GM19467 (cell line): Measurements from ENCODE around the gene FAM50B.
"Not testable (repeated sequence)": the region's sequence is repeated elsewhere in the genome, so short reads cannot be mapped to it uniquely, and the experiment has no call there.

ENCODE experiments used
- ATAC-seq: cut with Tn5 transposase; IDR thresholded peaks from one replicate; pipeline ENCODE4 v1.9.1; 2021; ENCODE audit warnings: mild to moderate bottlenecking, moderate library complexity; ENCODE audit not compliant: unreplicated experiment

The FAM50B gene

GRCh38 chr6:3844097-3844463, 5.1 kb upstream of the FAM50B start:
- ATAC-seq: no peak

- no peak for ATAC-seq
Observed at GRCh38 chr6:3847521-3847920, 1.7 kb upstream of the FAM50B start.

- no peak for ATAC-seq
Observed at GRCh38 chr6:3848380-3848779, 793 bp upstream of the FAM50B start.

- ATAC-seq: no peak
Observed at GRCh38 chr6:3849681-3850450, 693 bp downstream of the FAM50B start.

GRCh38 chr6:3850451-3851203, 1.5 kb downstream of the FAM50B start:
- no peak for ATAC-seq

- no peak for ATAC-seq
Observed at GRCh38 chr6:3851839-3852238, 2.7 kb downstream of the FAM50B start.

- no peak for ATAC-seq
Observed at GRCh38 chr6:3852391-3852790, 3.2 kb downstream of the FAM50B start.

GRCh38 chr6:3855866-3856265, 6.7 kb downstream of the FAM50B start:
- no peak for ATAC-seq

GRCh38 chr6:3856576-3856975, 7.4 kb downstream of the FAM50B start:
- no peak for ATAC-seq

GRCh38 chr6:3857468-3858456, 8.6 kb downstream of the FAM50B start:
- no peak for ATAC-seq

- ATAC-seq: no peak
Observed at GRCh38 chr6:3859878-3860552, 10.8 kb downstream of the FAM50B start.

- ATAC-seq: no peak
Observed at GRCh38 chr6:3861424-3861823, 12.3 kb downstream of the FAM50B start.

- no peak for ATAC-seq
Observed at GRCh38 chr6:3862038-3862437, 12.9 kb downstream of the FAM50B start.

GRCh38 chr6:3863322-3863721, 14.1 kb downstream of the FAM50B start:
- not testable (repeated sequence) for ATAC-seq

- no peak for ATAC-seq
Observed at GRCh38 chr6:3865463-3865862, 16.3 kb downstream of the FAM50B start.

GRCh38 chr6:3867641-3868502, 18.7 kb downstream of the FAM50B start:
- no peak for ATAC-seq

- no peak for ATAC-seq
Observed at GRCh38 chr6:3868544-3868943, 19.4 kb downstream of the FAM50B start.

- ATAC-seq: no peak
Observed at GRCh38 chr6:3869284-3869631, 20.1 kb downstream of the FAM50B start.

- ATAC-seq: no peak
Observed at GRCh38 chr6:3869632-3870527, 20.7 kb downstream of the FAM50B start.
